Measurements from ENCODE around the gene PMPCA.

Gene PMPCA

DNA sequence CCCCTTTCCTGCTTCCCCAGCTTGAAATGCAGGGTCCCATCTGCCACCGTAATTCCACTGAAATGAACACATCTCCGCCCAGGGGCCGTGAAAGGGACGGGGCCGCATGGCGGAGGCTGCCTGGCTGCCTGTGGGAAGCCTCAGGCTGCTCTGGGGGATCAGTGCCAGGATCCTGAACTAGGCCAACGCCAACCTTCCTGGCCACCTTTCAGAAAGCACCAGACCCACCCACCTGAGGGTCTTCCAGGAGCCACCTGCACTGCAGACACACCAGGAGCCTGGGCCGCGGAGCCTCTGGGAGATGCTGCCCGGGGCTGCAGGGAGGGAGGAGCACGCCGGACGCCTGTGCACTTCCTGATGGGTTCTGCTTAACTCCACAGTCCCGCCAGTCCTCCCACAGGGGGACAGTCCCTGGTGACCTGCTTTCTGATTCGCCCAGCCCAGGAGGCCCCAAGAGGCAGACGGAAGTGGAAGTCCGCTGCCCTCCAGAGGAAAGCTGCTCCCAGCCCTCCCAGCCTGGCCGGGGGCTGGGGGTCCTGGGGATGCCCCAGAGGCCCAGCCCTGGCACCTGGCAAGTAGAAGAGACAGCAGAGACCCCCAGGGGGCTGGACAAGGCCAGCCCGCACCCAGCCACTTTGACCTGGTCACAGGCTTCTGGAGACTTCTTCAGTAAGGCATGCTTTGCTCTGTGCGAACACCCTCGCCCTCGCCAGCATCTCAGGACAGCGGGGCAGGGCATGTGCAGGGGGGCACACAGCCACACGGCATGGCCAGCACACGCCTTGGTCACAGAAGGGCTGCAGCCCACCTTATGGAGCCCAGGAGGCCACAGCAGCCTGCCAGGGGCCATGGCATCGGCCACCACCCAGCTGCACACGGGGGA is 36.9 kb upstream of the PMPCA start, which contains the start of gene CARD9:
CARD9 (minus strand) TSS at position 370 of the 883 bp plus-strand sequence. CDS start 1,591 bp downstream, outside the sequence.
- DNase-seq: peak; percentile 90 to 93

DNA sequence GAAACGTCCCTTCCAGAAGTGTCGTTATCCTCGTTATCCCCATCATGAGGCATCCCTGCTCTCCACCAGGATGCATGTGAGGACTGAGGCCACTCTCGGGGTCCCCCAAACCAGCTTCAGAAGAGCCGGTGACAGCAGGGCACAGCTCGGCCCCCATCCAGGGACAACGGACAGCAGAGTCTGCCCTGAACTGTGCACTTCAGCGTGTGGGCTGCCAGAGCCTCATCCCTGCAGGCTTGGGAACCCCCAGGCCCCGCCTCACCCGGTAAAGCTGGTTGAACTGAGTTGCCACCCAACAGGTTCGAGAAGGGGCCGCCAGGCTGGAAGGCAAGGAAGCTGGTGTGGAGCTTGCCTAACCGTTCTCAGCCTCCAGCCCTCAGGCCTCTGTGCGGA is 36.3 kb upstream of the PMPCA start:
- no peak for DNase-seq

DNA sequence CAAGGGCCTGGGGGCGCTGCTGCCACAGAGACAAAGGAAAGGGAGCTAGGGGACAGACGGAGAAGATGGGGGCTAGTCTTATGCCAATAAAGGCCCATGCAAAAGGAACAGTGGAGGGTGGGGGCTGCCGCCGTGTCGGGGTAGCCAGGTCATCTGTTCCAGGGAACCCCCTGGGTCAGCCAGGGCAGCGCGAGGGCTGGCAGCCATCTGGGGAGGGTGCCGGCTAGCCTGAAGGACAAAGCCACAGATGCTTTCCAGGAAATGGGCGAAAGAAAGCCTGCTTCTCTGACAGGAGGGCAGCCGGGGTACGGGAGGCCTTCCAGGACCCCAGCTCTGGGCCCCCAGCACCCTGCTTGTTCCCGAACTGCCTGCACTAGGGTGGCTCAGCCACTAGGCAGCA is 35.4 kb upstream of the PMPCA start:
- no peak for DNase-seq

DNA sequence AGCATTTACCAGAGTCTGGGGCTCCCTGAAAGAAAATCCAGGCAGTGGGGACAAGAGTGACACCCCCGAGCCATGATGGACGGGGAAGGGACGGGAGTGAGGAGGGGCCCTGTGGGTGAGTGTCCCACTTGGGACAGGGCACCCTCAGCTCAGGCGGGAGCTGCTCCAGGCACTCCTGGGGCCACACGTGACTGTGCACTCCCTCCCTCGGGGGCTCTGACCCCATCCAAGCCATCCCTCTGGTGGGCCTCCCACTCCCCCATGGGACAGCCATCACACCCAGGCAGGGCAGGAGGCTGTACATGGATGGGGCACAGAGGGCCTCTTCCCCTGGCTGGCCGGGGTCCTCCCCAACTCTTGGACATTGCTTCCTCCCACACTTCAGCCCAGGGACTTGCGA is 34.0 kb upstream of the PMPCA start:
- DNase-seq: no peak

DNA sequence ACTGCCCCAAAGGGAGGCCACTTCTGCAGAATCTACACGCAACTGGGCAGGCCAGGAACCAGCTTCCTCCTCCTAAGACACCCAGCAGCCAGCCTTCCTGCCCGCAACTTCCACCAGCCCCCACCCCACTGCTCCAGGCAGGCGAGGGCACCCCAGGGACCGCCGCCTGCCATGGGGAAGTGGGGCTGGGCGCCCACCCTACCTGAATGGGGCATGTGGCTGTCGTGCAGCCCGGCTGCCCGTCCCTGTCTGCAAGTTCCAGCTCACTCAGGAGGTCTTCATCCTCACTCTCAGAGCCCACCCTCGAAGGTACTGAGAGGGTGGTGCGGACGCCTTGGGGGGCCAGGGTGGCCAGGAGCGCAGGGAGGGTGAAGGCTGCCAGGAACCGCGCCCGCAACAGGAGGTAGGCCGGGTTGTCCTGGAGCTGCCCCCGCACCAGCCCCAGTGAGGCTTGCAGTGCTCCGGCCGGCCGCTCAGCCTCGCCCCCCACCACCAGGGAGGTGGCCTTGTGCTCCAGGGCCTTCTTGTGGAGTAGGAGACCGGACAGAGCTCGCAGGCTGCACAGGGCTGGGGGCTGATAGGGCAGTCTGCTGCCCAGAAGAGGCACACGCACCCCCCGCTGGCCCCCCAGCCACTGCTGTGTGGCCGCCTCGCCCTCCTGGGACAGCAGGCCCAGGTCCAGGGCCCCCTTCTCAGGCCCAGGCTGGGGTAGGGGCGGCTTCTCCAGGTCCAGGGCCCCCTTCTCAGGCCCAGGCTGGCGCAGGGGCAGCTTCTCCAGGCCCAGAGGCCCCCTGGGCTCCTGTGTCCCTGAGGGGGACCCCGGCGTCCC is 32.9 kb upstream of the PMPCA start:
- DNase-seq: peak; percentile 22 to 74

DNA sequence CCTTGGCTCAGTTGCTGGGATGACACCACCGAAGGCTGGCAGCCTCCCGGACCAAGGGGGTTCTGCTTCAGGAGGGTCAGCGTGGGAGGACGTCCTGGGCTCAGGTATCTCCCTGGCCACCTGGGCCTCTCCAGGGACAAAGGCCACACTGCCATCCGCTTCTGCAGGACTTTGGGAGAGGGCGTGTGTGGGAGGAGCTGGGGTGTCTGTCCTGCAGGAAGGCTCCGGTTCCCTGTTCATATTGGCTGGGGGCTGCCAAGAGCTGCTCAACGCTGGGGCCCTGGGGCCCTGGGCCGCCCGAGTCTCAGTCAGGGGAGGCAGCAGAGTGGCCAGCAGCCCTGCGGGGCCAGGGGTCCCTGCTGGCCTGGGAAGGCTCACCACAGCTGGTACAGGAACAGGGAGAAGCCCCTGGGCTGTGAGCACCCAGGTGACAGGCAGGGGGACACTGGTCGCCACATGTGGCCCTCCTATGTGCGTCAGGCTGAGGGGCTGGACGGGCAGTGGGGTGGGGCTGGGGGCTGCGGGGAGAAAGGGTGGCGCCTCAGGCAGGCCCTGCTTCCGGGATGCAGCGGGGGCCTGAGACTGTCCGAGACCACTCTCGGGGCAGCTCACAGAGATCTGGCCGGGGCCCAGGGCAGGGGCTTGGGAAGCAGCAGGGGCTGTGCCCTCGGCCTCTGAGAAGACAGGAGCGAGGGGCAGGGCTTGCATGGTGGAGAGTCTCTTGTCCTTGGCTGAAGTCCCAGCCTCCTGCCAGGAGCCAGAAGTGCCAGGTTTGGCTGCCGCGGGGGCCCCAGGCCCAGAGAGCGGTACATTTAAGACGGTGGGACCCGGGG is 32.1 kb upstream of the PMPCA start:
- no peak for DNase-seq

DNA sequence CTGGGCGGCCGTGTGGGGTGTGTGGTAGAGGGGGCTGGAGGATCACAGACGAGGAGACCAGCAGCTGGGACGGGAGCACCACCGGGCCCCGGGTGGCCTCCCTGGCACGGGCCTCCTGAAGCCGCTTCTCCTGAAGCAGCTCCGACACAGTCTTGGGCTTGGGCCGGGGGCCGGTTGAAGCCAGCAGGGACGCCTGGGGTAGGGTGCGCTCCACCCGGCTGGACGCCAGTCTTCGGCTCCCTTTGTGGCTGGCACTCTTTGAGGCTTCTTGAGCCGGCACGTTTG is 31.5 kb upstream of the PMPCA start:
- no peak for DNase-seq

DNA sequence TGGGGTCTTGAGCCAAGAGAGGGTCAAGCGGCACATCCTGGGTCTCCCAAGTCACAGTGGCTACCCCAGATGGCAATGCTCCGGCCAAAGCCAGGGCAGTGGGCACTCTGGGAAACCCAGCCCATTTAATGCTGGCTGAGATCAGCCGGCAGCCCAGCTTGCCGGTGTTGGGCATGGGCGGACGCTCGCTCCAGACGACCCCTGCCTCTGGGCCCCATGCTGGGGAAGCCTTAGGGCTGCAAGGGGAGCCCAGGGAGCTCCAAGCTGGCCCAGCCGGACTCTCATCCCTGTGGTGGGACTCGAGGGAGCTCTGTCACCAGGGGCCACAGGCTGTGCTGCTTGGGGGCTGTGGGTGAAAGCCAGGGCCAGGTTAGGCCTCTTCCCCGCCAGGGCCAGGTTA is 31.1 kb upstream of the PMPCA start:
- DNase-seq: no peak

DNA sequence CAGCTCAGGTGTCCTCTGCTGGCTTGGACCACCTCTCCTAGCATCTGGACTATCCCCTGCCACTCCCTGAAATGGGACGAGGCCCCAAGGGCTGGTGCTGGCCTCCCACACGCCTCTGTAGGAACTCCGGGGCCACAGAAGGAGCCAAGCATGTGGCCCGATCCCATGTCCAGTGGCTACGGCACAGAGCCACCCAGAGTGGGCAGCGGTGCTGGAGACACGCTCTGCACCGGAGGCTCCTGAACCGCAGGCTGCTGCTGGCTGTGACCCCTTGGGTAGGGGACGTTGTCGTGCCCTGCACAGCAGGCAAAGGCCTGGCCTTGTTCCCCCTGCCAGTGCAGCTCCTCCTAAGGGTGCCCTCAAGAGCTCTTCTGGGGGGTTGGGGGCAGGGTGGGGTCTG is 30.6 kb upstream of the PMPCA start:
- DNase-seq: no peak

DNA sequence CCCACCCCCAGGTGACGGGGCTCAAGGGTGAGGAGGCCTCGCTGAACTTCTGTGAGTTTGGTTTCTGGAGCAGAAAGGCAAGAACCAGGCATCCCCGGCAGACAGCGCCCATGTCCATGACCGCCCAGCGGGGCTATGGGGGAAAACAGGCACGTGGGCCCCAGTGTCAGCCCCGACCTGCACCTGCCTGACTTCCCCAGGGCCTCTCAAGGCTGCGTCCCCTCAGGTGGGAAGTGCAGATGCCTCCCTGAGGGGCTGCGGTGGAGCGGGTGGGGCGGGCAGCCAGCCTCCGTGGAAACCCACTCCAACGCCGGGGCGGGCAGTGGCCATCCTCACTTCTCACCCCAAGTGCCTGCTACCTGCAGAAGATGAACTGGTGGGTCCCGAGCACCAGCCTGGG is 30.1 kb upstream of the PMPCA start:
- no peak for DNase-seq

DNA sequence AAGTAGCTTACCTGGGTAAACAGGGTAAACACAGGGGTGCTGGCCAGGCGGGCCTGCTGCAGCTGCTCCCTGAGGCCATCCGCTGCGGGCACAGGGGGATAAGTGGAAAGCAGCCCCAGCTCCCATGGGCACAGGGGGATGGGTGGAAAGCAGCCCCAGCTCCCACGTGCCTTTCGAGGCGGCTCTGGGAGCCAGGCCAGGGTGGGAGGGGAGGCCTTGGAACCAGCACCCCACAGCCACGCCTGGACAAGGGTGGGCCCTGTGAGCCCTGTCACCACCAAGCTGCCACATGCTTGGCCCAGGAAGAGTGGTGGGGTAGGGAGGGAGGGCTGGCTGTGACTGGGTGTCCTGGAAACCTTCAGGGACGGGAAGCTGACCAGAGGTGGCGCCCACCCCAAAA is 29.1 kb upstream of the PMPCA start:
- no peak for DNase-seq

DNA sequence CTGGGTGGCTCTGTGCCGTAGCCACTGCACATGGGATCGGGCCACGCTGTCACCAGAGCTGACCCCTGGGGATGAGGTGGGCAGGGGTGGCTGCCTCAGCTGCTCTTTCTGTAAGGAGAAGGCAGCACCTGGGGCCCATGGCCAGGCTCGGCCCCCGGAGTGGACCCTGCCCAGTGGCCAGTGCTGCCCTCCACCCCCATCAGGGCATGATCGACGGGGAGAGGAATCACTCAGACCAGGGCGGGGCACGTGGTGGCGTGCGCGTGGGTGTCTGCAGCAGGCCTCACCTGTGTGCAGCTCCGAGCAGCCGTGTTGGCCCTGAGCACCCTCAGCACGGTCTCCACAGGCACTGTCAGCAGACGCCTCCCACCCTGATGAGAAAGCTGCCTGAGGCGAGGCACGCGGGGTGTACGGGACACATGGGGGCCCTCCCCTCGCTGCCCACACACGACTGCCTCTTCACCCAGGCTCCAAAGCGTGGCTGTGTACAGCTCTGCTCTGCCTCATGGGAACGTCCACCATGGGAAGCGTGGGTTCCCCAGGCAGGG is 28.4 kb upstream of the PMPCA start:
- DNase-seq: no peak

DNA sequence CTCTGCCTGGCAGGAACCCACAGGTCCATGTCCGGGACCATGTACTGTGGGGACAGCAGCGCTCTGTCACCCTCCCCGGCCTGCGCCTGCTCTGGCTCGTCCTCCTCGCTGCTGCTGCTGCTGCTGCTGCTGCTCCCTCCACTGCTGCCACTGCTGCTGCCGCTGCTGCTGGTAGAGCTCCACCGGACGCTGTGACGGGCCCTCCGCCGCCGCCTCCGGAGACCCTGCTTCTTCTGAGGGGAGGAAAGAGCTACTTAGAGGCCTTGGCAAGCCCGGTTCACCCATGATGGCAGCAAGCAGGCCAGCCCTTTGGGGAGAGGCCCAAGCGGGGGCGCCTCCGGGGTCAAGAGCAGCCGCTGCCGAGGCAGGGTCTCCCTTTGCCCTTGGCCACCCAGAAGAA is 27.0 kb upstream of the PMPCA start:
- DNase-seq: no peak

DNA sequence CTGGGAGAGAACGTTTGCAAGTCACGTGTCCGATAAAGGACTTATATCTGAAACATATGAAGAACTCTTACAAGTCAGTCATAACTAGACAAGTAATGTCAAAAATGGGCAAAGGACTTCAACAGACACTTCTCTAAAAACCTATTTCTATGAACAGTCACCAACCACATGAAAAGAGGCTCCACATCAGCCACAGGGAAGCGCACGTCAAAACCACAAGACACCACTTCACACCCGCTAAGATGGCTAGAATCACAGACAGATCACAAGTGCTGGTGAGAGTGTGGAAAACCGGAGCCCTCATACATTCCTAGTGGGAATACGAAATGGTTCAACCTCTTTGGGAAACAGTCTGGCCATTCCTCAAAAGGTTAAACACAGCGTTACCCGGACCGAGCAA is 25.4 kb upstream of the PMPCA start:
- peak in 1 of 2 donors; percentile 27 for DNase-seq

DNA sequence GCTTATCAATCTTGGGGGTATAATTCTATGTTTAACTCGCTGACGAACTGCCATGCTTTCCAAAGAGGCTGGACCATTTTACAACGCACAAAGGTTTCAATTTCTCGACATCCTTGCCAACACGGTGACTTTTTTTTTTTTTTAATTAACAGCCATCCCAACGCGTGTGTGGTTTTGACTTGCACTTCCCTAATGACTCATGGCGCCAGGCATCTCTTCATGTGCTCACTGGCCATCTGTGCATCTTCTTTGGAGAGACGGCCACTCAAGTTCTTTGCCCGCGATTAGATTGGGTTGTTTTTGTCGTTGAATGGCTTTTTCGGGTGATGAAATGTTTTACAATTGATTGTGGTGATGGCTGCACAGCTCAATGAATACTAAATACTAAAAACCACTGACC is 24.4 kb upstream of the PMPCA start:
- DNase-seq: peak in 1 of 2 donors; percentile 41

DNA sequence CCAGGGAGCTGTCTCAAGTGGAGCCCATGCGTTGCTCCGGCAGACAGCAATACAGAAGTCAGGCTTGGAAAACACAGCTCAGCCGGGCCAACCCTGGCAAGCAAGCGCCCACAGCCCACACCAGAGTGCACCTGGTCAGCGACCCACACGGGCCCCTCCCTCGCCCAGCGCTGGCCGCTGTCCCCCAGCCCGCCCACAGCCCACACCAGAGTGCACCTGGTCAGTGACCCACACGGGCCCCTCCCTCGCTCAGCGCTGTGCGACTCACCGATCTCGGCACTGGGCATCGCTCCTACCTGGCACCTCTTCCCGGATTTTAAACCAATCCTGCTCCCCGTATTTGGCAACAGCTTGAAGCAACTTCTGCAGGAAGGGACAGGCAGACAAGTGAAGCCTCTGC is 23.2 kb upstream of the PMPCA start:
- DNase-seq: no peak

DNA sequence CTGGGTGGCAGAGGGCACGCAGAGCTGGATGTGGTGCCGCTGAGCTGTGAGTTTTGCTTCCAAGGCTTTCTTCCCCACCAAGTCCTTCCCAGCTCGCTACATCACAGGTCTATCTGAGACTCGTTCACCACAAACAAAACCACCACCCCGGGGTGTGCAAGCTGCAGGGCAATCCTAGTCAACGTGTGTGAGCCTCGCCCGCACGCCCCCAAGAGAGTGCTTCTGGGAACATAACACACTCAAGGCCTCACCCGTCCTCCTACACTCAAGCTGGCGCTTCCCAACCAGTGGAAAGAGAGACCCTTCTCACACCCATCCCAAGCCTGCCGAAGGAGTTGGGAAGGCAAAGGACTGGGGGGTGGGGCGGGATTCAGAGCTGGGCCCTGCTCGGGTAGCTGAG is 21.1 kb upstream of the PMPCA start:
- DNase-seq: no peak

DNA sequence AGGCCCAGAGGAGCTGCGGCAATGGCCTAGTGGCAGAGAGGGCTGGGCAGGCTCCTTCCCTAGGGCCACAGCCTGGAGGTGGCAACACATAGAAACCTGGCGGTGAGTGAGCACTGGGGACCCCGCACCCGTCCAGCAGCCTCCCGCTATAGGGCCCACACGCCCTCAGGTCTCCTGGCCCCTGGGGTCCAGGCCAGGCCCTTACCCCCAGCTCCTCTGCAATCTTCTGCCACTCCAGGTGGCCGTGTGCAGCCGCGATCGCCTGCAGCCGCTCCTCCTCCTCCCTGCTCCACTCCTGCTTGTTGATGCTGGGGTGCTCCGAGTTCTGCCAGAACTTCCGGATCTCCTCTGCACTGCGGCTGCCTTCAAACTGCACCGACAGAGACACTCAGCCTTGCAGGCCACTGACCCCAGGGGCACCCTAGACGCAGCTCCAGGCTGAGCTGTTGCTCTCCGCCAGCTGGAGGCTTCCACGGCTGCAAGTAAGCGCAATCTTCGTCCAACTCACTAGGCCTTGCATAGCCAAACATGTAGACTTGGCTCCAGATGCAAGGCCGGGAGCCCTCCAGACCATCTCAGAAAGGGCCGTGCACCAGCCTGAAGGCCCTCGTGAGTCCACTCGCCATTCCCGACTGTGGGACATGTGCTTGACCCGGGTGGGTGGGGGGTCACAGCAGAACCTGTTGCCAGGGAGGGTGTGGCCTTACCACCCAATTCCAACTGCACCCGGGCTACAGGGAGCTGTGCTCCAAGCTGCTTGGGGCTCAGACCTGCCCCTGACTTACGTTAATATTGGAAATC is 18.5 kb upstream of the PMPCA start:
- no peak for DNase-seq

DNA sequence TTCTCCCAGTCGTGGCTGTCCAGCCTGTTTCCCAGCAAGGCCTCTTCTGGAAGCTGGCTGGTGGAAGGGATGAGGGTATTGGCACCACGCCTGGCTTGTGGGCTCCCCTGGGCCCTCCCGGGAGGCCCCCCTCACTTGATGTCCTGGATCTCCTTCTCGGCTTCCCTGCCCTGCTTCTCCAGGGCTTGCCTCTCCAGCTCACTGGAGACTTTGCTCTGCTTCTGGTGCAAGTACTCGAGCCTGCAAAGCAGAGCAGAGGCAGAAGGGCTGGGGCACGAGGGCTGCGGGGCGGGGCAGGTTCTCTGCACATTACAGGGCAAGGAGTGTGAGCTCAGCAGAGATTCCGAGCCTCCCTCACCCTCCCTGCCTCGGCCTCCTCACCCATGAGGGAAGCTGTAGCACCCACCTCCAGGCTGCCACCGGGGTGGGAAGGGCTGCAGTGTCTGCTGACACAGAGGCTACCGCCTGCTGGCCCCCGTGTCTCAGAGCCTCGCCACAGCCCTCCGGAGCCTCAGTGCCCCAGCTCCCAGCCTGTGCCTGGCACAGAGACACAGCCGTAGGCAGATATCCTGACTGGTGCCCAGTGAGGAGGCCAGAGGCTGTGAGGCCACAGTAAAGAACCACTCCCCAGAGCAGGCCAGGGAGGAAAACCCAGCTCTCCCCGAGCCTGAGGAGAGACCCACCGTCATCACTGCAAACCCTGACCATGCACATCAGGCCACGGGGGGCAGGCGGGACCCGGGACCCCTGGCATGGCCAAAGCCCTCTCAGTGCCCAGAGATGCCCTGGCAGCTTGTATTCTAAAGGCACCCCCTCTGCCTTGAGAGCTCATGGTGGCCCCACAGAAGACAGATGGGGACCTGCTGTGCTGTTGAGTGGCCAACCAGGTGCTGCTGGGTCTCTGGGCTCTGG is 17.7 kb upstream of the PMPCA start:
- no peak for DNase-seq

DNA sequence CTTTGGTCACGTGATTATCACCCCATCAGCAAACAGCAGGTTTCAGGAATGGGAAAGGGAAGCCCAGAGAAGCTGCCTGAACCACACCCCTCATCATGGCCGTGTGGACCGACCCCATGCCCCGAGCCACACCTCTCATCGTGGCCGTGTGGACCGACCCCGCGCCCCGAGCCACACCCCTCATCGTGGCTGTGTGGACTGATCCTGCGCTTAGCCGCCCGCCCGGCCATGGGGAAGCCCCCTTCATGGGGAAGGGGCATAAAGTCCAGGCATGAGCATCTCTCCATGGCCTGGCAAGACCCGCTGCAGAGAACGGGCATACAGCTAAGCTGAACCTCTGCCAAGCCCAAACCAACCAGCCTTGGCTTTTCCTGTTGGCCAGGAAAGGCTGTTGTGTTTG is 16.9 kb upstream of the PMPCA start:
- DNase-seq: no peak
